GM23338 (cell line): Measurements from ENCODE around the gene SCO1.

ENCODE experiments used
- CTCF ChIP-seq, 2 experiments: fragments of 200-600 bp in 1 of 2; sonication (generic) in 1 of 2; conservative IDR thresholded peaks; 2 replicates each; pipeline versions ENCODE4 v1.5.1 to v1.6.1; 2016 to 2017; ENCODE audit warnings: antibody characterized with exemption in 2 of 2, low read depth in 2 of 2, mild to moderate bottlenecking in 2 of 2, moderate library complexity in 1 of 2
- EZH2 ChIP-seq: fragments of 200-600 bp; sonication (generic); IDR thresholded peaks from one replicate; pipeline ENCODE4 v1.8.0; 2017; ENCODE audit warnings: antibody characterized with exemption, mild to moderate bottlenecking, low read depth; ENCODE audit not compliant: unreplicated experiment
- POLR2AphosphoS5 ChIP-seq: IDR thresholded peaks from 2 replicates; pipeline ENCODE4 v1.6.1; 2016; ENCODE audit warnings: antibody characterized with exemption, low read depth

- no peak for TF ChIP-seq POLR2AphosphoS5
- no peak for TF ChIP-seq CTCF (conservative IDR thresholded peaks at IDR 0.05; ENCODE audit: low read depth in 2 of 2)
- TF ChIP-seq EZH2 = no peak
These were observed 63.5 kb downstream of the SCO1 start for GRCh38 chr17:10633738-10634379.
